K562 (cell line): ENCODE data around the gene MLIP. TPM values are rescaled to one million over a fixed set of nuclear protein-coding genes. Genes with fewer than 3 reads are reported as not detected.

ENCODE experiments used
- ATAC-seq: fragments of 200-7000 bp; cut with Tn5 transposase; 3 replicates; pipeline ENCODE4 v1.9.1; 2020; ENCODE audit warnings: moderate library complexity
- BruUV-seq: library from RNA; stranded (reverse); fragments of 400-500 nt; replicated peaks from 2 replicates; lab custom pipeline; 2021; lab: Mats Ljungman, UMichigan
- CTCF ChIA-PET: fragments of 300-600 bp; formaldehyde crosslinking; extraction: SDS; loops from one replicate; lab custom pipeline; 2021; ENCODE audit warnings: low intra/inter-chr PET ratio; lab: Yijun Ruan, JAX
- POLR2A ChIA-PET: fragments of 300-600, 350-650 bp; sonication (Branson Sonifier 250); formaldehyde crosslinking; extraction: SDS; loops from one replicate; lab custom pipeline; 2021; ENCODE audit warnings: antibody characterized with exemption, inconsistent platforms; lab: Yijun Ruan, JAX
- DNase-seq, 4 experiments: peaks; one replicate each; pipeline versions ENCODE4 v3.0.0 to v3.0.0-alpha.2; 2011 to 2018; ENCODE audit warnings: low spot score in 3 of 4, mixed read lengths in 3 of 4; ENCODE audit errors: extremely low read depth in 1 of 4
- FAIRE-seq: peaks from 2 replicates; lab custom pipeline; 2011; peaks lifted over from hg19 to GRCh38; lab: Jason Lieb, UNC
- H2AFZ ChIP-seq: 2 replicates; pipeline ENCODE4 v1.6.0; 2011; ENCODE audit warnings: low read depth, low read length, control low read depth, inconsistent platforms
- H3K27ac ChIP-seq: fragments of 200-600 bp; 3 replicates; pipeline ENCODE4 v1.8.0; 2011; ENCODE audit warnings: low read depth, mild to moderate bottlenecking, control low read depth, inconsistent platforms, low read length, moderate library complexity, mixed read lengths; ENCODE audit errors: extremely low read depth
- H3K27me3 ChIP-seq, 2 experiments: fragments of 300-600 bp in 1 of 2; 2 replicates in 1 of 2; 3 replicates in 1 of 2; pipeline versions ENCODE4 v1.6.0 to v1.8.0; 2011; ENCODE audit warnings: inconsistent platforms in 2 of 2, low read length in 2 of 2, mild to moderate bottlenecking in 1 of 2, mixed read lengths in 1 of 2, moderate library complexity in 1 of 2; ENCODE audit not compliant: control insufficient read depth in 2 of 2, insufficient read depth in 2 of 2
- H3K36me3 ChIP-seq: fragments of 300-600 bp; 3 replicates; pipeline ENCODE4 v1.8.0; 2011; ENCODE audit warnings: mild to moderate bottlenecking, low read length, inconsistent platforms; ENCODE audit not compliant: control insufficient read depth, insufficient read depth
- H3K4me1 ChIP-seq, 2 experiments: fragments of 200-600 bp in 1 of 2; replicated peaks in 1 of 2; 2 replicates in 1 of 2; 3 replicates in 1 of 2; pipeline versions ENCODE4 v1.5.1 to v1.8.0; 2011; ENCODE audit warnings: inconsistent platforms in 2 of 2, low read length in 2 of 2, mild to moderate bottlenecking in 1 of 2, mixed read lengths in 1 of 2, moderate library complexity in 1 of 2; ENCODE audit not compliant: control insufficient read depth in 2 of 2, insufficient read depth in 2 of 2
- H3K4me2 ChIP-seq: 2 replicates; pipeline ENCODE4 v1.6.1; 2011; ENCODE audit warnings: low read length, control low read depth, inconsistent platforms, mixed read lengths; ENCODE audit not compliant: insufficient read depth
- H3K4me3 ChIP-seq: fragments of 200-600 bp; sonication (generic), shearing (Covaris generic); 2 replicates; pipeline ENCODE4 v1.5.1; 2016; ENCODE audit warnings: control low read depth, inconsistent platforms
- H3K79me2 ChIP-seq: fragments of 200-600 bp; 3 replicates; pipeline ENCODE4 v1.8.0; 2011; ENCODE audit warnings: low read length, inconsistent platforms; ENCODE audit not compliant: control insufficient read depth, insufficient read depth
- H3K9ac ChIP-seq, 2 experiments: 2 replicates each; pipeline versions ENCODE4 v1.6.0 to v1.6.1; 2011; ENCODE audit warnings: low read depth in 2 of 2, low read length in 2 of 2, control low read depth in 1 of 2, inconsistent platforms in 1 of 2, mild to moderate bottlenecking in 1 of 2, mixed read lengths in 1 of 2; ENCODE audit not compliant: insufficient read depth in 1 of 2
- H3K9me1 ChIP-seq: one replicate; pipeline ENCODE4 v1.6.0; 2011; ENCODE audit warnings: inconsistent platforms, mild to moderate bottlenecking, low read length, moderate library complexity; ENCODE audit not compliant: control insufficient read depth, insufficient read depth
- H3K9me3 ChIP-seq: replicated peaks from 2 replicates; pipeline ENCODE4 v1.5.1; 2011; ENCODE audit warnings: low read depth, low read length, inconsistent platforms; ENCODE audit not compliant: control insufficient read depth, insufficient read depth
- H4K20me1 ChIP-seq: replicated peaks from 2 replicates; pipeline ENCODE4 v1.6.1; 2011; ENCODE audit warnings: low read length, inconsistent platforms, mixed read lengths; ENCODE audit not compliant: control insufficient read depth, insufficient read depth
- ARID2 ChIP-seq: fragments of 450-650 bp; IDR thresholded peaks from 2 replicates; pipeline ENCODE4 v1.6.1; 2017; ENCODE audit warnings: antibody characterized with exemption, mild to moderate bottlenecking
- EP300 ChIP-seq: IDR thresholded peaks from 2 replicates; pipeline ENCODE4 v1.6.1; 2012; ENCODE audit warnings: low read length, improper control_type of control experiment
- HDAC1 ChIP-seq, 2 experiments: fragments of 450-650 bp; IDR thresholded peaks; 2 replicates each; pipeline ENCODE4 v1.6.1; 2016 to 2017; ENCODE audit warnings: inconsistent platforms in 1 of 2, mild to moderate bottlenecking in 1 of 2, moderate library complexity in 1 of 2
- HDGF ChIP-seq: fragments of 450-650 bp; IDR thresholded peaks from 2 replicates; pipeline ENCODE4 v1.6.1; 2016
- MCM3 ChIP-seq: fragments of 450-650 bp; IDR thresholded peaks from 2 replicates; pipeline ENCODE4 v1.6.1; 2016
- NR1H2 ChIP-seq: sonication (generic); formaldehyde crosslinking; IDR thresholded peaks from 2 replicates; pipeline ENCODE4 v1.4.0; 2020; ENCODE audit warnings: mild to moderate bottlenecking, missing genetic modification reagents
- POLR3A ChIP-seq: IDR thresholded peaks from 2 replicates; pipeline ENCODE4 v1.6.1; 2011; ENCODE audit warnings: borderline replicate concordance, mild to moderate bottlenecking, moderate library complexity; ENCODE audit not compliant: insufficient read length, insufficient read depth; ENCODE audit errors: extremely low read depth
- SIN3B ChIP-seq: fragments of 450-650 bp; IDR thresholded peaks from 2 replicates; pipeline ENCODE4 v1.6.1; 2017; ENCODE audit warnings: low read depth, mild to moderate bottlenecking, moderate library complexity
- SMC3 ChIP-seq: conservative IDR thresholded peaks from 2 replicates; pipeline ENCODE4 v1.6.1; 2011; ENCODE audit warnings: low read depth, low read length, improper control_type of control experiment; ENCODE audit not compliant: insufficient read depth
- ZNF197 ChIP-seq: fragments of 200-800 bp; sonication (Bioruptor generic); IDR thresholded peaks from 2 replicates; pipeline ENCODE4 v1.6.1; 2016; ENCODE audit warnings: low read depth, missing genetic modification characterization, missing compliant biosample characterization
- ZNF589 ChIP-seq: fragments of 200-800 bp; sonication (Bioruptor generic); IDR thresholded peaks from 2 replicates; pipeline ENCODE4 v1.6.1; 2016; ENCODE audit warnings: low read depth, missing genetic modification characterization, missing compliant biosample characterization
- ZZZ3 ChIP-seq: fragments of 450-650 bp; IDR thresholded peaks from 2 replicates; pipeline ENCODE4 v1.6.1; 2016; ENCODE audit warnings: antibody characterized with exemption, mild to moderate bottlenecking, moderate library complexity
- WGBS: fragments of 100-300 bp; shearing (Covaris generic); methylation state at CpG from one replicate; pipeline ENCODE4 v1.1.6; 2016; ENCODE audit warnings: low coverage, mixed read lengths; ENCODE audit not compliant: insufficient coverage; ENCODE audit errors: missing lambda C conversion rate; 5-methylcytosine and 5-hydroxymethylcytosine counted together
- in situ Hi-C: fragments of 300-500 bp; cut with MboI; formaldehyde crosslinking; loops from 4 replicates; pipeline ENCODE4 v1.15.0; 2018; ENCODE audit warnings: inconsistent platforms, mixed read lengths
- intact Hi-C: fragments of 100-400 bp; cut with micrococcal nuclease; formaldehyde crosslinking; loops from 2 replicates; pipeline ENCODE4 v1.14.2; 2022
- polyA plus RNA-seq, 8 experiments: library from polyadenylated mRNA; depleted of rRNA in 4 of 8; stranded (reverse) in 5 of 8; unstranded in 3 of 8; fragments of >200 nt; fragmentation: Nextera tagmentation in 2 of 8; fragmentation: Illumina TruSeq in 1 of 8; extraction: Ambion mirVana in 2 of 8; extraction: Trizol in 1 of 8; gene quantifications; 2 replicates each; pipeline versions ENCODE4 v1.2.1 to v1.2.3, GENCODE V29; 2011 to 2014; ENCODE audit warnings: inconsistent platforms in 1 of 8, missing spikeins in 1 of 8
- total RNA-seq, 7 experiments: library from RNA; depleted of rRNA in 6 of 7; stranded (reverse); fragments of >200 nt in 6 of 7; fragmentation: Illumina TruSeq in 2 of 7; extraction: Trizol in 2 of 7; gene quantifications; 2 replicates each; pipeline versions ENCODE4 v1.2.1 to v1.2.3, GENCODE V29; 2011 to 2021; ENCODE audit warnings: low replicate concordance in 1 of 7
- TF ChIP-seq, protein P1 (sequence below): fragments of 250-450 bp; sonication (Bioruptor Pico); IDR thresholded peaks from 2 replicates; pipeline ENCODE4 v1.6.1; 2021; ENCODE audit warnings: mild to moderate bottlenecking
- TF ChIP-seq, protein P2 (sequence below): fragments of 450-650 bp; IDR thresholded peaks from 2 replicates; pipeline ENCODE4 v1.6.1; 2016; ENCODE audit warnings: borderline replicate concordance
- TF ChIP-seq, protein P3 (sequence below): conservative IDR thresholded peaks from 2 replicates; pipeline ENCODE4 v1.6.1; 2011; ENCODE audit warnings: low read depth, mild to moderate bottlenecking, low read length; ENCODE audit not compliant: control insufficient read depth

The MLIP gene
- total and polyA plus RNA-seq, 9 of the 15 experiments (the other 6 are each of a cell fraction or from before 2014, with no cell fraction given): not detected

DNA sequence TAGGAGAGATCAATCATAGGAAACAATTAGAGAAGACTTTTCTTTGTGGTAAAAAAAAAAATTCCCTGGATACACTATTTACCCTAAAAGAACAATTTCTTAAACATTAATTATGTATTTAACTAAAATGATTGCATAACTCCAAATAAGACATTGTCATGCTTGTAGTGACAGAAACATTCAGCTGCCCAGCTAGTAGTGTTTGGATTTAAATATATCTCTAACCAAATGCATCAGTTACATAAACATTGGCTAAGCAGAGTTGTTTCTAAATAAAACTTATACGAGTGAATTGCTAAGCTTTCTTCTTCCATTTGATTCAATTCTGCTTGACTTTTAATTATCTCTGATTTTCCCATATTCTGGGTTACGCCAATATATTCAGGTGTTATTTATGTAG lies 23.7 kb downstream of the MLIP start (continued):
- TF ChIP-seq MCM3: no peak
- no peak for TF ChIP-seq ZNF589 (CRISPR knock-in tag)
- TF ChIP-seq POLR3A: no peak
- no peak for TF ChIP-seq HDGF
- TF ChIP-seq, protein P1, sequence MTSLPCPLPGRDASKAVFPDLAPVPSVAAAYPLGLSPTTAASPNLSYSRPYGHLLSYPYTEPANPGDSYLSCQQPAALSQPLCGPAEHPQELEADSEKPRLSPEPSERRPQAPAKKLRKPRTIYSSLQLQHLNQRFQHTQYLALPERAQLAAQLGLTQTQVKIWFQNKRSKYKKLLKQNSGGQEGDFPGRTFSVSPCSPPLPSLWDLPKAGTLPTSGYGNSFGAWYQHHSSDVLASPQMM: no peak
- TF ChIP-seq ZZZ3: no peak
- TF ChIP-seq, protein P2, sequence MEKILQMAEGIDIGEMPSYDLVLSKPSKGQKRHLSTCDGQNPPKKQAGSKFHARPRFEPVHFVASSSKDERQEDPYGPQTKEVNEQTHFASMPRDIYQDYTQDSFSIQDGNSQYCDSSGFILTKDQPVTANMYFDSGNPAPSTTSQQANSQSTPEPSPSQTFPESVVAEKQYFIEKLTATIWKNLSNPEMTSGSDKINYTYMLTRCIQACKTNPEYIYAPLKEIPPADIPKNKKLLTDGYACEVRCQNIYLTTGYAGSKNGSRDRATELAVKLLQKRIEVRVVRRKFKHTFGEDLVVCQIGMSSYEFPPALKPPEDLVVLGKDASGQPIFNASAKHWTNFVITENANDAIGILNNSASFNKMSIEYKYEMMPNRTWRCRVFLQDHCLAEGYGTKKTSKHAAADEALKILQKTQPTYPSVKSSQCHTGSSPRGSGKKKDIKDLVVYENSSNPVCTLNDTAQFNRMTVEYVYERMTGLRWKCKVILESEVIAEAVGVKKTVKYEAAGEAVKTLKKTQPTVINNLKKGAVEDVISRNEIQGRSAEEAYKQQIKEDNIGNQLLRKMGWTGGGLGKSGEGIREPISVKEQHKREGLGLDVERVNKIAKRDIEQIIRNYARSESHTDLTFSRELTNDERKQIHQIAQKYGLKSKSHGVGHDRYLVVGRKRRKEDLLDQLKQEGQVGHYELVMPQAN: no peak
- TF ChIP-seq ARID2: no peak
- TF ChIP-seq EP300: no peak
- no peak for TF ChIP-seq SMC3

DNA sequence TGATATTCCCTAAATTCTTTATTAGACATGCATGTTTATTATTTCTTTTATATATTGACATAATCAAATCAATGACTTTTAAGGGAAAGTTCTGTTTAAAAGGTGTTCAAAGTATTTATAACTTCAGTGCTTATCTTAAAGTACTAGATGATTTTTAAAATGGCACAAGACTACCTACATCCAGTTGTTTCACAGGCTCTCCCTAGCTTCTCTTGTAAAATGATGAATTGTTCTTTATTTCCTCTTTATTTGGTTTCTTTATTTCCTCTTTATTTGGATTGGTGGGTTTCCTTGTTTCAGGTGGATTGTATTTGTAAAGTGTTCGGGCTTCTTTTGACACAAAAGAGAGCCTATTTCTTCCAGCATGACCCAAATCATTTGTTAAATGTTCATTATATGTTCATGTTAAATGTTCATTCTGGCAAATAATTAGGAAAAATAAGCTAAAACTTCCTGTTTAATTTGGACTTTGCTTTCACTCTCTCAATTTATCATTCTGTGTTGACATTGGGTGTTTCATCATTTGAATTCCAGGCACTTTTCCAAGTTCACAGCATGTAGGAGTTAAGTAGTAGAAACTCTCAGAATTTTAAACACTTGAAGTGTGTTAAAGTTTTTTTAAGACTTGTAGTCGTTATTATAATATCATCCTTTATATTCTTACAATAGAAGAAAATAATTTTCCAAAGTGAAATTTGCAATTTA lies 24.6 kb downstream of the MLIP start:
- DNase-seq (no peak), ATAC-seq (no peak), FAIRE-seq (no peak)
- Histone ChIP-seq H3K27me3 (no peaks in the 10 kb centered on the region), H3K9me3 (peaks cover 2% of the 10 kb centered on the region; the same call in 1 of the 2 replicates), H3K4me3 (no peak overlapping the region), H2AFZ (no peak overlapping the region), H3K4me1 (no peaks in the 10 kb centered on the region), H3K9me1 (no peaks in the 10 kb centered on the region), H3K9ac (no peak overlapping the region), H3K36me3 (no peaks in the 10 kb centered on the region), H4K20me1 (no peaks in the 10 kb centered on the region), H3K4me2 (no peak overlapping the region), H3K27ac (no peak overlapping the region), H3K79me2 (no peaks in the 10 kb centered on the region)
- no TSS peak for BruUV-seq
- in situ Hi-C loops: no loop called here
- whole genome bisulfite sequencing: 2% methylated on average over 2 of the region's 2 CpGs
- ChIA-PET POLR2A (no interaction called here), CTCF (no interaction called here)
- intact Hi-C loops: no loop called here
- no peak for TF ChIP-seq ZNF197
- no peak for TF ChIP-seq SIN3B
- TF ChIP-seq NR1H2 (CRISPR knock-in tag): no peak
- TF ChIP-seq, protein P3, sequence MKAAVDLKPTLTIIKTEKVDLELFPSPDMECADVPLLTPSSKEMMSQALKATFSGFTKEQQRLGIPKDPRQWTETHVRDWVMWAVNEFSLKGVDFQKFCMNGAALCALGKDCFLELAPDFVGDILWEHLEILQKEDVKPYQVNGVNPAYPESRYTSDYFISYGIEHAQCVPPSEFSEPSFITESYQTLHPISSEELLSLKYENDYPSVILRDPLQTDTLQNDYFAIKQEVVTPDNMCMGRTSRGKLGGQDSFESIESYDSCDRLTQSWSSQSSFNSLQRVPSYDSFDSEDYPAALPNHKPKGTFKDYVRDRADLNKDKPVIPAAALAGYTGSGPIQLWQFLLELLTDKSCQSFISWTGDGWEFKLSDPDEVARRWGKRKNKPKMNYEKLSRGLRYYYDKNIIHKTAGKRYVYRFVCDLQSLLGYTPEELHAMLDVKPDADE: no peak
- TF ChIP-seq HDAC1 (IDR thresholded peaks at IDR 0.05): no peak
